Spleen (tissue), 7 donors: ENCODE results near the gene REXO4.

Experiments
- CTCF ChIP-seq, 11 experiments: fragments of 200-600 bp in 7 of 11; fragments of 450-650 bp in 4 of 11; sonication (generic) in 4 of 11; IDR thresholded peaks in 8 of 11; conservative IDR thresholded peaks in 3 of 11; 1 replicate in 7 of 11; 2 replicates in 4 of 11; pipeline versions ENCODE4 v1.4.0 to v1.8.0; 2016 to 2021; ENCODE audit warnings: antibody characterized with exemption in 11 of 11, inconsistent platforms in 4 of 11, mild to moderate bottlenecking in 1 of 11
- POLR2A ChIP-seq, 3 donors: fragments of 450-650 bp; IDR thresholded peaks; one replicate each; pipeline ENCODE4 v1.5.1; 2017; ENCODE audit warnings: antibody characterized with exemption in 3 of 3, mild to moderate bottlenecking in 1 of 3
- donor health status: DM: no; HTN: no; CAD: no; lungs with moderate emphysema.
- donor health status: DM: no; HTN: no; CAD: no.
- donor health status: DM: no; HTN: no; CAD: no.

GRCh38 chr9:133449760-133450159 lies 31.9 kb upstream of the REXO4 start:
- TF ChIP-seq POLR2A (IDR thresholded peaks at IDR 0.05) (no peak), CTCF (IDR thresholded peaks at IDR 0.05 in 8 of 11, conservative IDR thresholded peaks at IDR 0.05 in 3 of 11) (no peak)
